GM12874 (cell line): Measurements from ENCODE around the gene OR10J4.

Experiments
- TF ChIP-seq, protein P1 (sequence below): IDR thresholded peaks from 2 replicates; pipeline ENCODE4 v1.5.1; 2011; ENCODE audit warnings: low read depth, mild to moderate bottlenecking, control low read depth, low read length, moderate library complexity; ENCODE audit not compliant: insufficient read depth

The OR10J4 gene

DNA sequence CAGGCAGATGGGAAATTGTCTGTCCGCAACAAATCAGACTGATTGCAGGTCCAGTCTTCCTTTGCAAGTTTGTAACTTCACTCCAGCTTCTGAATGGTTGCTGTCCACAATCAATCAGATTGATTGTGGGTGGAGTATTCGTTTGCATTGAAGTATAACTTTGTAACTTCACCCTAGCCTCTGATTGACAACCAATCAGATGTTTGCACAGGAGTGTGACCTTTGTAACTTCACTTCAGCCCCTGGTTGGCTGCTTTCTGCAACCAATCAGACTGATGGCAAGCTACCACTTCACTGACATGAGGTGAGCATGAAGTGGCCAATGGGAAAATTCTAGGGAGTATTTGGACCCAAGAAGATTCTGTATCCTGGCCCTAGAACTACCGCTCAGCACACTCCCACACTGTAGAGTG is 33.2 kb downstream of the OR10J4 start:
- TF ChIP-seq, protein P1, sequence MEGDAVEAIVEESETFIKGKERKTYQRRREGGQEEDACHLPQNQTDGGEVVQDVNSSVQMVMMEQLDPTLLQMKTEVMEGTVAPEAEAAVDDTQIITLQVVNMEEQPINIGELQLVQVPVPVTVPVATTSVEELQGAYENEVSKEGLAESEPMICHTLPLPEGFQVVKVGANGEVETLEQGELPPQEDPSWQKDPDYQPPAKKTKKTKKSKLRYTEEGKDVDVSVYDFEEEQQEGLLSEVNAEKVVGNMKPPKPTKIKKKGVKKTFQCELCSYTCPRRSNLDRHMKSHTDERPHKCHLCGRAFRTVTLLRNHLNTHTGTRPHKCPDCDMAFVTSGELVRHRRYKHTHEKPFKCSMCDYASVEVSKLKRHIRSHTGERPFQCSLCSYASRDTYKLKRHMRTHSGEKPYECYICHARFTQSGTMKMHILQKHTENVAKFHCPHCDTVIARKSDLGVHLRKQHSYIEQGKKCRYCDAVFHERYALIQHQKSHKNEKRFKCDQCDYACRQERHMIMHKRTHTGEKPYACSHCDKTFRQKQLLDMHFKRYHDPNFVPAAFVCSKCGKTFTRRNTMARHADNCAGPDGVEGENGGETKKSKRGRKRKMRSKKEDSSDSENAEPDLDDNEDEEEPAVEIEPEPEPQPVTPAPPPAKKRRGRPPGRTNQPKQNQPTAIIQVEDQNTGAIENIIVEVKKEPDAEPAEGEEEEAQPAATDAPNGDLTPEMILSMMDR: no peak

DNA sequence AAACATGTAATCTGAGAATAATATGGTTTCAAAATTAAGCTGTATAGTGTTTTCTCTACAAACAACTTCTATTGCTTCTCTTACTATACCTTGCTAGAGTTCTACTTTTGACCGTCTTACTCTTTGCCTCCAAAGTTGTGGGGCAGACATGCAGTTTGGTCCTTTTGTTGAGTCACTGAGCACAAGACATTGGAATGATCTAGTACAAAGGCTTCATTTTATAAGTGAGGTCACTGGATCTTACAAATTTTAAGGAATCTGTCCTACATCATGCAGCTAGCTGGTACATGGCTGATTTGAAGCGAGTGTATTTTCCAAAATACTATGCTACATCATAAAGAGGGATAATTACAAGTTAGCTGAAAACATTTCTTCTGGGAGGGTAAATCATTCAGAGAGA is 36.3 kb downstream of the OR10J4 start:
- TF ChIP-seq, protein P1: no peak

DNA sequence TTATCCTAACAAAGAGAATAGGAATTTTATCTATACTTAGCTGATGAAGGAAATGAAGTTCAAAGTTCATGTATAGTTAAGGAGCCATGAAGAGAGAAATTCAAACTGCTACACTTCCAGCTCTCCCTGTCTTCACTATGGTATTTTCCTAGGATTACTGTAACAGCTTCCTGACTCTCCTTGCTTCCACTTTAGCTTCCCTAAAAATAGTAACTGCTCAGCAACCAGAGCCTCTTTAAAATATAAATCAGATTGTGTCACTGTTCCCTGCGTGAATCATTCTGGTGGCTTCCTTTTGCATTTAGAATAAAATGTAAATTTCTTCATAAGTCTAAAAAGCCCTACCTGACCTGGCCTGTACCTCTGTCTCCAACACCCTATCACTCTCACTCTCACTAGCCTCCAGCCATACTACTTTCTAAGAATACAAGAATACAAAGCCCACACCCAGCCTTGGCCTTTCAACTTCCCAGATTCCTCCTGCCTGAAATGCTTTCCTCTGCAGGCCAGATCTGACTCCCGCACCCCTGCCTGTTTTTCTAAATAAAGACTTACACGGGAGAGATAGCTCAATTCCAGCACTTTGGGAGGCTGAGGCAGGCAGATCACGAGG is 38.0 kb downstream of the OR10J4 start:
- TF ChIP-seq, protein P1: no peak

DNA sequence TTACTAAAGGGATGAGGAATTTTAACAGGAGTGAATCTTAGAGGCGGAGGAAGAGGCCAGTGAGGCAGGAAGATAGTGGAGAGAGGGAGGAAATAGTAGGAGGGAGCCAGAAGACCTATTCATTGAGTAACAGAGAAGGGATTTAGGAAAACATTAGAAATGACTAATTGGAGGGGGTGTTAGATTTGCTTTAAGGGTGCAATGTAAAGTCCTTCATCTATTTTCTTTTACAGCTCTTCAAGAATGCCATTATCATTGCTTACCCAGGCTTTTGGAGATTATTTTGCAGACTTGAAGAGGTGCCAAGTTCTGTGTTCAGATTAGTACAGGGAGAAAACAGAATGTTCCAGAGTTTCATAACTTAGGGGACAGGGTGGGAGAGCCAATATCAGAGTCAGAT is 41.3 kb downstream of the OR10J4 start:
- TF ChIP-seq, protein P1: no peak

DNA sequence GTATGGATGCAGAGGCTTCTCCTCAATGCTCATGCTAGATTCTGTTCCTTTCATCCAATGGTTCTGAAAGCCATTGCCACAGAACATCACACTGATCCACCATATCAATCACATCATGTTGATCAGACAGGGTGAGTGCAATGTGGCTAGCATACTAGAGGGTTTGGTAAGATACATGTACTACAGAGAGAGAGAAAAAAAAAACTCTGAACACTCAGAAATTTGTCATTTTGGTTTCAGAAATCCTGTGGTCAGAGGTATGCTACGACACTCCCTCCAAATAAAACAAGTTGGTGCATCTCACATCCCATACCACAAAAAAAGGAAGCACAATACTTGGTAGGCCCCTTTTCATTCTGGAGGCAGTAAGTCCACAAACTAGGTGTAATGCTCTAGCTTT is 42.9 kb downstream of the OR10J4 start:
- TF ChIP-seq, protein P1: no peak
